Endothelial cell of umbilical vein (primary cell): ENCODE measurements around the gene TLCD4.

Experiments
- CTCF ChIP-seq, 2 donors: IDR thresholded peaks; 1 replicate in 1 of 2; 2 replicates in 1 of 2; pipeline ENCODE4 v1.5.1; 2011; ENCODE audit warnings: low read length in 2 of 2, mild to moderate bottlenecking in 2 of 2, moderate library complexity in 2 of 2, control low read depth in 1 of 2, inconsistent platforms in 1 of 2, low read depth in 1 of 2; ENCODE audit not compliant: insufficient read depth in 1 of 2; ENCODE audit errors: extremely low read depth in 1 of 2
- EZH2 ChIP-seq: IDR thresholded peaks from 2 replicates; pipeline ENCODE4 v1.6.1; 2012; ENCODE audit warnings: borderline replicate concordance, low read depth, mild to moderate bottlenecking, moderate library complexity, low read length, inconsistent platforms; ENCODE audit not compliant: severe bottlenecking
- JUN ChIP-seq: IDR thresholded peaks from 2 replicates; pipeline ENCODE4 v1.6.1; 2011; ENCODE audit warnings: borderline replicate concordance, low read depth; ENCODE audit not compliant: insufficient read length, insufficient read depth
- MAX ChIP-seq: IDR thresholded peaks from 2 replicates; pipeline ENCODE4 v1.6.1; 2011; ENCODE audit not compliant: insufficient read depth, insufficient read length
- POLR2A ChIP-seq: IDR thresholded peaks from 2 replicates; pipeline ENCODE4 v1.6.1; 2012; ENCODE audit warnings: low read depth, mild to moderate bottlenecking, control low read depth, low read length
- POLR2AphosphoS5 ChIP-seq: IDR thresholded peaks from 2 replicates; pipeline ENCODE4 v1.6.1; 2012; ENCODE audit warnings: low read depth, mild to moderate bottlenecking, control low read depth, low read length, moderate library complexity; ENCODE audit not compliant: insufficient read depth

GRCh38 chr1:95154096-95154495 lies 36.9 kb downstream of the TLCD4 start:
- TF ChIP-seq CTCF (IDR thresholded peaks at IDR 0.05; ENCODE audit: extremely low read depth in 1 of 2, insufficient read depth in 1 of 2, low read depth in 1 of 2, low read length in 2 of 2) (no peak), POLR2A (no peak), POLR2AphosphoS5 (no peak), JUN (no peak), EZH2 (no peak), MAX (no peak)
